Stimulated activated naive CD8-positive, alpha-beta T cell treated with anti-CD3 and anti-CD28 coated beads, Interleukin-15, amount 100 ng/mL, for 72 hours (primary cell): ENCODE results near the gene TTC7B.

Experiments used
- ATAC-seq: fragments of 150-1000 bp; cut with Tn5 transposase; 2 replicates; pipeline ENCODE4 v1.10.0; 2021; ENCODE audit warnings: mild to moderate bottlenecking, moderate library complexity
- DNase-seq, 2 donors: peaks; one replicate each; pipeline ENCODE4 v3.0.0; 2021 to 2022
- H3K27ac Mint-ChIP-seq, 2 donors: one replicate each; pipeline ENCODE4 v1.8.0; 2022; ENCODE audit warnings: mild to moderate bottlenecking in 2 of 2, mixed read lengths in 2 of 2, moderate library complexity in 2 of 2
- H3K27me3 Mint-ChIP-seq: one replicate; pipeline ENCODE4 v1.8.0; 2022; ENCODE audit warnings: mixed read lengths
- H3K4me1 Mint-ChIP-seq: one replicate; pipeline ENCODE4 v1.8.0; 2022; ENCODE audit warnings: mild to moderate bottlenecking, mixed read lengths
- H3K4me3 Mint-ChIP-seq, 2 donors: one replicate each; pipeline ENCODE4 v1.8.0; 2022; ENCODE audit warnings: mild to moderate bottlenecking in 2 of 2, mixed read lengths in 2 of 2, moderate library complexity in 1 of 2
- H3K9me3 Mint-ChIP-seq, 2 donors: one replicate each; pipeline ENCODE4 v1.8.0; 2022; ENCODE audit warnings: mixed read lengths in 2 of 2

TTC7B gene

DNA sequence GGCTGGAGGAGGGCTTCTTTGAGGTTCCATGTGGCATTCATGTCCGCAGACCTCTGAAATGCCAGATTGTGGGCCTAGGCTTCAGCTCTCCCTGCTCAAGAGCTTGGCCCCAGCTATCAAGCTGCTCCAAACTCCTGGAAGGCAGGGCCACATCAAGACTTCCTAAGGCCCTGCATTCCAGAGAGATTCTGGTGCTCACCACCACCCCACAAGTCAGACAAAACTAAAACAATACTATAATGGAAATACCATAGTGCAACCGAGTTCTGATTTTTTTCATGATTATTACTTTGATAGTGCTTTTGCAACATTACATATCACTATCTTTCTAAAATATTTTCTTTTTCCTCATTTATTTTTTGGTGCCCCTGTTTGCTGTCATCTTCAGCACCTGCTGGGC lies 333.1 kb downstream of the TTC7B start:
- ATAC-seq: no peak
- H3K27ac Mint-ChIP-seq: no peak overlapping the region
- DNase-seq: no peak
- H3K4me3 Mint-ChIP-seq: peak overlapping the region in 1 of 2 donors; percentile 30
- no peaks in the 10 kb centered on the region for H3K9me3 Mint-ChIP-seq
- peaks cover 16% of the 10 kb centered on the region for H3K4me1 Mint-ChIP-seq
- no peaks in the 10 kb centered on the region for H3K27me3 Mint-ChIP-seq

DNA sequence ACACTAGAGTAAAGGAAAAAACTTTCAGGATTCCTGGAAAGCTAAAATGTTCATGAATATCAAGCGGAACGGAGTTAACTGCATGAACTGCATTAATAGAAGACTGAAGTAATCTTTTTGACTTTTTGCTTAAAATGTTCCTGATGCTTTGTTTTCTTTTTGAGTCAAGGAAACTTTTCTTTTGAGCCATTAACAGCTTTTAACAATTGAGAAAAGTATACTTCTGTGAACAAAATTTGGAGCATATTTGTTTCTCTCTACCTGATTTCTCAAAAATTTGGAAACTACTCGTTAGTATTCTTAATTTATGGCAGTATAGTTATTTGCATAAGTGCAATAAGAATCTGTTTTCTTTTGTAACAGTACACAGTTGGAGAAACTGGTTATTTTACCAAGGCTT lies 340.9 kb downstream of the TTC7B start:
- Mint-ChIP-seq H3K27ac (no peak overlapping the region), H3K27me3 (peaks cover 7% of the 10 kb centered on the region), H3K9me3 (peaks cover 22 to 31% of the 10 kb centered on the region in 2 donors), H3K4me1 (no peaks in the 10 kb centered on the region), H3K4me3 (no peak overlapping the region)
- ATAC-seq: no peak
- DNase-seq: no peak
